OCI-LY7 (cell line): ENCODE measurements around the gene BMPR1B.

ENCODE experiments used
- CTCF ChIP-seq: fragments of 200-600 bp; sonication (generic); conservative IDR thresholded peaks from 2 replicates; pipeline ENCODE4 v1.5.1; 2014; ENCODE audit warnings: mild to moderate bottlenecking, antibody characterized with exemption, low read length, moderate library complexity, mixed read lengths
- EZH2phosphoT487 ChIP-seq: fragments of 200-600 bp; sonication (generic); IDR thresholded peaks from 2 replicates; pipeline ENCODE4 v1.6.1; 2018; ENCODE audit warnings: low read depth, borderline replicate concordance, mild to moderate bottlenecking, mixed run types, antibody characterized with exemption, low read length, moderate library complexity, mixed read lengths

GRCh38 chr4:95204873-95205272 lies 447.1 kb downstream of the BMPR1B start:
- TF ChIP-seq CTCF = peak; percentile 65
- TF ChIP-seq EZH2phosphoT487 = no peak
